ENCODE data around the gene AKT3.
"Not testable (repeated sequence)": the region's sequence is repeated elsewhere in the genome, so short reads cannot be mapped to it uniquely, and the experiment has no call there.

Gene AKT3

GRCh38 chr1:243819438-243819839 is 30.6 kb downstream of the AKT3 start:
- peaks cover 2 to 22% (median 15%) of the 10 kb centered on the region in 5 donors for H3K9me3 ChIP-seq (ENCODE audit: control insufficient read depth in 5 of 5, low read length in 5 of 5)

DNA sequence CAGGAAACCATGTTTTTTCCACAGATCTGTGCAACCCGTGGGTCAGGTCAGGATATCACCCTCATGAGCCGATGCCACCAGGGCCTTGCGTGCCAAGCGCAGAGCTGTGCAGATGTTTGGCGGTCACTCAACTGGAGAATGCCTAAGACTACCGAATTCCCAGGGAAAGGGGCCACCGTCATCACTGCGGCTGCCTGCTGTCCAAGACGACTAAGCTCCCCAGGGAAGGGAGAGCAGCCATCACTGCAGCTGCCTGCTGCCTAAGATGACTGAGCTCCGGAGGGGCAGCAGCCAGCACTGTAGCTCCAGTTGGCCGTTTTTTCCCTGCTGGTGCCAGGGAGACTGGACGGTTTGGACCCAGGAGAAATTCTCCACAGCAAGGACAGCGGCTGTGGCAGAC is 31.1 kb downstream of the AKT3 start:
- no peaks in the 10 kb centered on the region for H3K27me3 ChIP-seq (ENCODE audit: control insufficient read depth in 5 of 5, insufficient read depth in 4 of 5, low read length in 5 of 5)
- peaks cover 2 to 24% (median 15%) of the 10 kb centered on the region in 5 donors for H3K9me3 ChIP-seq (ENCODE audit: control insufficient read depth in 5 of 5, low read length in 5 of 5)
- no peak overlapping the region for H3K4me3 ChIP-seq (ENCODE audit: low read depth in 1 of 5, low read length in 5 of 5)
- no peak overlapping the region for H3K9ac ChIP-seq (ENCODE audit: low read length in 5 of 5)
- no peaks in the 10 kb centered on the region for H3K4me1 ChIP-seq (ENCODE audit: control insufficient read depth in 5 of 5, insufficient read depth in 5 of 5, low read length in 5 of 5)
- H3K36me3 ChIP-seq (ENCODE audit: control insufficient read depth in 5 of 5, insufficient read depth in 5 of 5, low read length in 5 of 5) = peaks cover 0 to 11% (median 0%) of the 10 kb centered on the region in 5 donors
- no peak overlapping the region for H3K27ac ChIP-seq (ENCODE audit: low read depth, low read length)

More at GRCh38 chr1:243819438-243819839, 30.6 kb downstream of the AKT3 start:
- no peaks in the 10 kb centered on the region for H3K27me3 ChIP-seq (ENCODE audit: control insufficient read depth in 5 of 5, insufficient read depth in 4 of 5, low read length in 5 of 5)
- peaks cover 0 to 11% (median 0%) of the 10 kb centered on the region in 5 donors for H3K36me3 ChIP-seq (ENCODE audit: control insufficient read depth in 5 of 5, insufficient read depth in 5 of 5, low read length in 5 of 5)
- H3K27ac ChIP-seq (ENCODE audit: low read depth, low read length) = no peak overlapping the region
- no peak overlapping the region for H3K4me3 ChIP-seq (ENCODE audit: low read depth in 1 of 5, low read length in 5 of 5)
- H3K9ac ChIP-seq (ENCODE audit: low read length in 5 of 5) = no peak overlapping the region
- H3K4me1 ChIP-seq (ENCODE audit: control insufficient read depth in 5 of 5, insufficient read depth in 5 of 5, low read length in 5 of 5) = no peaks in the 10 kb centered on the region

DNA sequence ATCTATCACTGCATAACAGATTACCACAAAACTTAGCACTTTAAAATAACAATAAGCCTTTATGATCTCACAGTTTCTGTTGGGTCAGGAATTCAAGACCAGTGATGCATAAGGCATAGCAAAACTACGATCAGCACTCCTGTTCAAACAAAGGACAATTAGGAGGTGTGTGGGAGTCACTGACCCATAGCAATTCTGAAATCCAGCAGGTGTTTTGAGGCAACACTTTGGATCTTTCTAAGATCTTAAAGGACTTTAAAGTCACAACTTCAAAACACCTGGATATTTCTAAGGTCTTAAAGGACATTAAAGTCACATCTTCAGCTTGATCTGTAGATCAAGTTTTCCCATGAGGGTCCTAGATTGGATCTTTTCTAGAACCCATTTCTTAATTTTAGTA is 35.3 kb downstream of the AKT3 start:
- Histone ChIP-seq H3K27ac (ENCODE audit: low read depth, low read length) (no peak overlapping the region), H3K9ac (ENCODE audit: low read length in 5 of 5) (no peak overlapping the region), H3K9me3 (ENCODE audit: control insufficient read depth in 5 of 5, low read length in 5 of 5) (peaks cover 0 to 11% (median 3%) of the 10 kb centered on the region in 5 donors), H3K4me1 (ENCODE audit: control insufficient read depth in 5 of 5, insufficient read depth in 5 of 5, low read length in 5 of 5) (no peaks in the 10 kb centered on the region), H3K36me3 (ENCODE audit: control insufficient read depth in 5 of 5, insufficient read depth in 5 of 5, low read length in 5 of 5) (peaks cover 0 to 11% (median 0%) of the 10 kb centered on the region in 5 donors), H3K27me3 (ENCODE audit: control insufficient read depth in 5 of 5, insufficient read depth in 4 of 5, low read length in 5 of 5) (no peaks in the 10 kb centered on the region), H3K4me3 (ENCODE audit: low read depth in 1 of 5, low read length in 5 of 5) (no peak overlapping the region)

DNA sequence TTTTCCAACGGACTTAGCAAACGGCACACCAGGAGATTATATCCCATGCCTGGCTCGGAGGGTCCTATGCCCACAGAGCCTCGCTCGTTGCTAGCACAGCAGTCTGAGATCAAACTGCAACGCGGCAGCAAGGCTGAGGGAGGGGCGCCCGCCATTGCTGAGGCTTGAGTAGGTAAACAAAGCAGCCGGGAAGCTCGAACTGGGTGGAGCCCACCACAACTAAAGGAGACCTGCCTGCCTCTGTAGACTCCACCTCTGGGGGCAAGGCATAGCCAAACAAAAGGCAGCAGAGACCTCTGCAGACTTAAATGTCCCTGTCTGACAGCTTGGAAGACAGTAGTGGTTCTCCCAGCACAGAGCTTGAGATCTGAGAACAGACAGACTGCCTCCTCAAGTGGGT is 42.7 kb downstream of the AKT3 start:
- not testable (repeated sequence) for H3K4me1 ChIP-seq (ENCODE audit: control insufficient read depth in 5 of 5, insufficient read depth in 5 of 5, low read length in 5 of 5); H3K9me3 ChIP-seq (ENCODE audit: control insufficient read depth in 5 of 5, low read length in 5 of 5); H3K27me3 ChIP-seq (ENCODE audit: control insufficient read depth in 5 of 5, insufficient read depth in 4 of 5, low read length in 5 of 5); H3K4me3 ChIP-seq (ENCODE audit: low read depth in 1 of 5, low read length in 5 of 5); H3K9ac ChIP-seq (ENCODE audit: low read length in 5 of 5); H3K36me3 ChIP-seq (ENCODE audit: control insufficient read depth in 5 of 5, insufficient read depth in 5 of 5, low read length in 5 of 5); H3K27ac ChIP-seq (ENCODE audit: low read depth, low read length)

DNA sequence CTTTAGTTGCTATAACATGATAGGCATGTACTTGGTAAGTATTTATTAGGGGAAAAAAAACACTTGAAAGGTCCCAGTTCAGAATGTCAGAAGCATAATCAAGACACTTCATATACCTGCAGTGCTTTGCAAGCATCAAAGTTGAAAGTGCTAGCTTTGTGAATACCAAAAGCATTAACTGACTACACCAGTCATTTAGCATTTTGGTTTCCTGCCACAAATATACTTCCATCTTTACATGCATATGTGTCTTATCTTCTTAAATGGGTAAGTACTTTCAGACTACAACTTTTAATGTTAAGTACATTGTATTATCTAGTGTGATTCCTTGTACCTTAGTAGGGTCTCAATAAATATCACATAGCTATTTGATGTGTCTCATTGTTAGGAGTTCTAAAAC is 43.7 kb downstream of the AKT3 start:
- peaks cover 0 to 5% (median 0%) of the 10 kb centered on the region in 5 donors for H3K9me3 ChIP-seq (ENCODE audit: control insufficient read depth in 5 of 5, low read length in 5 of 5)
- no peak overlapping the region for H3K9ac ChIP-seq (ENCODE audit: low read length in 5 of 5)
- no peak overlapping the region for H3K4me3 ChIP-seq (ENCODE audit: low read depth in 1 of 5, low read length in 5 of 5)
- H3K36me3 ChIP-seq (ENCODE audit: control insufficient read depth in 5 of 5, insufficient read depth in 5 of 5, low read length in 5 of 5) = no peaks in the 10 kb centered on the region
- H3K4me1 ChIP-seq (ENCODE audit: control insufficient read depth in 5 of 5, insufficient read depth in 5 of 5, low read length in 5 of 5) = peaks cover 0 to 8% (median 0%) of the 10 kb centered on the region in 5 donors
- H3K27me3 ChIP-seq (ENCODE audit: control insufficient read depth in 5 of 5, insufficient read depth in 4 of 5, low read length in 5 of 5) = no peaks in the 10 kb centered on the region
- no peak overlapping the region for H3K27ac ChIP-seq (ENCODE audit: low read depth, low read length)

GRCh38 chr1:243802736-243803135 is 47.3 kb downstream of the AKT3 start:
- no peaks in the 10 kb centered on the region for H3K36me3 ChIP-seq (ENCODE audit: control insufficient read depth in 5 of 5, insufficient read depth in 5 of 5, low read length in 5 of 5)
- no peaks in the 10 kb centered on the region for H3K27me3 ChIP-seq (ENCODE audit: control insufficient read depth in 5 of 5, insufficient read depth in 4 of 5, low read length in 5 of 5)
- H3K4me3 ChIP-seq (ENCODE audit: low read depth in 1 of 5, low read length in 5 of 5) = no peak overlapping the region
- peaks cover 0 to 12% (median 0%) of the 10 kb centered on the region in 5 donors for H3K4me1 ChIP-seq (ENCODE audit: control insufficient read depth in 5 of 5, insufficient read depth in 5 of 5, low read length in 5 of 5)
- H3K27ac ChIP-seq (ENCODE audit: low read depth, low read length) = no peak overlapping the region
- H3K9ac ChIP-seq (ENCODE audit: low read length in 5 of 5) = no peak overlapping the region
- H3K9me3 ChIP-seq (ENCODE audit: control insufficient read depth in 5 of 5, low read length in 5 of 5) = peaks cover 0 to 5% (median 0%) of the 10 kb centered on the region in 5 donors

DNA sequence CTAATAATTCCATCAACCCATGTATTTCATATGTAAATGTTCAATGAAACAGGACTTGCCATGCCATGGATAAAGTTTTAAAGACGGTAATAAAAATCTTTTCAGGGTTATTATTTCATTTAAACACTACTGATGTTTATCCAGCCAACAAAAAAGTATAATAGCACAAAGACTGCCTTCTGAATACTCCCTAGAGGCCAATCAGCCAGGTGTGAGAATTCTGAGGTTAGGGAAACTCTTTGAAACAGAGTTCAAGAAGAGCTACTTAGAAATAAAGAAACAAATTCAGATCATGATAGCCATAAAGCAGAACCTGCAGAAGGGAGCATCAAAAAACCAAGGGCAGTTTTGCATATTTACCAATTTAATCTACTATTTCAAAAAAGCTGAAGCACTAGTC is 48.7 kb downstream of the AKT3 start:
- Histone ChIP-seq H3K4me3 (ENCODE audit: low read depth in 1 of 5, low read length in 5 of 5) (no peak overlapping the region), H3K4me1 (ENCODE audit: control insufficient read depth in 5 of 5, insufficient read depth in 5 of 5, low read length in 5 of 5) (peaks cover 0 to 12% (median 0%) of the 10 kb centered on the region in 5 donors), H3K9me3 (ENCODE audit: control insufficient read depth in 5 of 5, low read length in 5 of 5) (no peaks in the 10 kb centered on the region), H3K27me3 (ENCODE audit: control insufficient read depth in 5 of 5, insufficient read depth in 4 of 5, low read length in 5 of 5) (no peaks in the 10 kb centered on the region), H3K27ac (ENCODE audit: low read depth, low read length) (no peak overlapping the region), H3K36me3 (ENCODE audit: control insufficient read depth in 5 of 5, insufficient read depth in 5 of 5, low read length in 5 of 5) (no peaks in the 10 kb centered on the region), H3K9ac (ENCODE audit: low read length in 5 of 5) (no peak overlapping the region)

GRCh38 chr1:243799908-243800307 is 50.1 kb downstream of the AKT3 start:
- no peaks in the 10 kb centered on the region for H3K36me3 ChIP-seq (ENCODE audit: control insufficient read depth in 5 of 5, insufficient read depth in 5 of 5, low read length in 5 of 5)
- no peak overlapping the region for H3K9ac ChIP-seq (ENCODE audit: low read length in 5 of 5)
- H3K4me1 ChIP-seq (ENCODE audit: control insufficient read depth in 5 of 5, insufficient read depth in 5 of 5, low read length in 5 of 5) = peaks cover 0 to 12% (median 0%) of the 10 kb centered on the region in 5 donors
- H3K4me3 ChIP-seq (ENCODE audit: low read depth in 1 of 5, low read length in 5 of 5) = no peak overlapping the region
- H3K9me3 ChIP-seq (ENCODE audit: control insufficient read depth in 5 of 5, low read length in 5 of 5) = no peaks in the 10 kb centered on the region
- H3K27me3 ChIP-seq (ENCODE audit: control insufficient read depth in 5 of 5, insufficient read depth in 4 of 5, low read length in 5 of 5) = no peaks in the 10 kb centered on the region
- no peak overlapping the region for H3K27ac ChIP-seq (ENCODE audit: low read depth, low read length)

DNA sequence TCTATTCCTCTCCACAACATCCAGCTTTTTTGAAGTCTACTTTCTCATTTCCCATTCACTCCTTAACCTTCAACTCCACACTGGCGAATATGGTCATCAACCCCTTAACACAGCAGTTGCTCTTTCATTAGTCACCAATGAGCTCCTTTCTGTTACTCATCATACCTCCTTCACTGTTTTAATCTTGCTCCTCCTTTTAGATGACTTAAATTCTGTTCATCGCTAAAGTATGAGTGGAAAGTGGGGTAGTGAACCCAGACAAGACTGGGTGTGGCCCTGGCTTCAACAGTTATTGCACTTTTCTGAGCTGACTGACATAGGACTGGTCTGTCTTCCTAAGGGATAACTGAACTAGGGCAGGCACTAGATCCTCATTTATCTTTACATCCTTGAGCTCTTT is 51.3 kb downstream of the AKT3 start:
- Histone ChIP-seq H3K4me3 (ENCODE audit: low read depth in 1 of 5, low read length in 5 of 5) (no peak overlapping the region), H3K4me1 (ENCODE audit: control insufficient read depth in 5 of 5, insufficient read depth in 5 of 5, low read length in 5 of 5) (peaks cover 0 to 11% (median 0%) of the 10 kb centered on the region in 5 donors), H3K27me3 (ENCODE audit: control insufficient read depth in 5 of 5, insufficient read depth in 4 of 5, low read length in 5 of 5) (no peaks in the 10 kb centered on the region), H3K27ac (ENCODE audit: low read depth, low read length) (no peak overlapping the region), H3K36me3 (ENCODE audit: control insufficient read depth in 5 of 5, insufficient read depth in 5 of 5, low read length in 5 of 5) (no peaks in the 10 kb centered on the region), H3K9ac (ENCODE audit: low read length in 5 of 5) (no peak overlapping the region), H3K9me3 (ENCODE audit: control insufficient read depth in 5 of 5, low read length in 5 of 5) (no peaks in the 10 kb centered on the region)

DNA sequence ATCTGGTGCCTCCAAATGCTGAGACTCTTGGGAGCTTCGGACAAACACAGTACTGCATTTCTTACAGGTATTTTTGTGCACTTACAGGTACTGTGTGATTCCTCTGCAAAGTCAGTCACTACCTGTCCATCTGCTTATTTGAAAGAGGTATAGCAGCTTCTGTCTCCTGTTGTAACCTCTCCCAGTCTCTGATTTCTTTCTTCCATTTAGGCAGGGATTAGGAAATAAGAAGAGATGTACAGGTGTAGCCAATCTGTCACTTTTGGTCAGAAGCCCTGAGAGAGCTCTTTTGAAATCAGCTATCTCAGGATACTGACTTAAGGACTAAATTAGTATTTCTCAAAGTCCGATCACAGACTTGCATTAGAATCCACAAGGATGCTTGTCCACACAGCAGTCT is 54.0 kb downstream of the AKT3 start:
- Histone ChIP-seq H3K27ac (ENCODE audit: low read depth, low read length) (no peak overlapping the region), H3K9ac (ENCODE audit: low read length in 5 of 5) (no peak overlapping the region)

GRCh38 chr1:243793298-243793697 is 56.7 kb downstream of the AKT3 start:
- no peak overlapping the region for H3K27ac ChIP-seq (ENCODE audit: low read depth, low read length)

More for the DNA sequence above, 54.0 kb downstream of the AKT3 start:
- Histone ChIP-seq H3K27me3 (ENCODE audit: control insufficient read depth in 5 of 5, insufficient read depth in 4 of 5, low read length in 5 of 5) (no peaks in the 10 kb centered on the region), H3K4me1 (ENCODE audit: control insufficient read depth in 5 of 5, insufficient read depth in 5 of 5, low read length in 5 of 5) (peaks cover 0 to 25% (median 5%) of the 10 kb centered on the region in 5 donors), H3K36me3 (ENCODE audit: control insufficient read depth in 5 of 5, insufficient read depth in 5 of 5, low read length in 5 of 5) (no peaks in the 10 kb centered on the region), H3K9me3 (ENCODE audit: control insufficient read depth in 5 of 5, low read length in 5 of 5) (no peaks in the 10 kb centered on the region), H3K4me3 (ENCODE audit: low read depth in 1 of 5, low read length in 5 of 5) (no peak overlapping the region)

More at GRCh38 chr1:243793298-243793697, 56.7 kb downstream of the AKT3 start:
- Histone ChIP-seq H3K9me3 (ENCODE audit: control insufficient read depth in 5 of 5, low read length in 5 of 5) (no peaks in the 10 kb centered on the region), H3K4me3 (ENCODE audit: low read depth in 1 of 5, low read length in 5 of 5) (no peak overlapping the region), H3K36me3 (ENCODE audit: control insufficient read depth in 5 of 5, insufficient read depth in 5 of 5, low read length in 5 of 5) (no peaks in the 10 kb centered on the region), H3K27me3 (ENCODE audit: control insufficient read depth in 5 of 5, insufficient read depth in 4 of 5, low read length in 5 of 5) (no peaks in the 10 kb centered on the region), H3K9ac (ENCODE audit: low read length in 5 of 5) (no peak overlapping the region), H3K4me1 (ENCODE audit: control insufficient read depth in 5 of 5, insufficient read depth in 5 of 5, low read length in 5 of 5) (peaks cover 0 to 35% (median 5%) of the 10 kb centered on the region in 5 donors)
